Stomach (tissue), 4 donors: ENCODE measurements around the gene NLGN4X.

Experiments
- POLR2A ChIP-seq, 4 donors: fragments of 450-650 bp; IDR thresholded peaks; one replicate each; pipeline ENCODE4 v1.6.1; 2016; ENCODE audit warnings: antibody characterized with exemption in 4 of 4, control low read depth in 2 of 4, mild to moderate bottlenecking in 1 of 4, moderate library complexity in 1 of 4
- POLR2AphosphoS5 ChIP-seq, 3 donors: sonication (generic); formaldehyde crosslinking; IDR thresholded peaks; one replicate each; pipeline ENCODE4 v1.6.1; 2016; ENCODE audit warnings: antibody characterized with exemption in 3 of 3
- TF ChIP-seq, protein P1 (sequence below), 7 experiments: fragments of 450-650 bp in 4 of 7; fragments of 200-600 bp in 3 of 7; sonication (generic) in 3 of 7; IDR thresholded peaks; one replicate each; pipeline ENCODE4 v1.5.1; 2016 to 2019; ENCODE audit warnings: antibody characterized with exemption in 7 of 7, control low read depth in 2 of 7, mild to moderate bottlenecking in 1 of 7

- TF ChIP-seq, protein P1, sequence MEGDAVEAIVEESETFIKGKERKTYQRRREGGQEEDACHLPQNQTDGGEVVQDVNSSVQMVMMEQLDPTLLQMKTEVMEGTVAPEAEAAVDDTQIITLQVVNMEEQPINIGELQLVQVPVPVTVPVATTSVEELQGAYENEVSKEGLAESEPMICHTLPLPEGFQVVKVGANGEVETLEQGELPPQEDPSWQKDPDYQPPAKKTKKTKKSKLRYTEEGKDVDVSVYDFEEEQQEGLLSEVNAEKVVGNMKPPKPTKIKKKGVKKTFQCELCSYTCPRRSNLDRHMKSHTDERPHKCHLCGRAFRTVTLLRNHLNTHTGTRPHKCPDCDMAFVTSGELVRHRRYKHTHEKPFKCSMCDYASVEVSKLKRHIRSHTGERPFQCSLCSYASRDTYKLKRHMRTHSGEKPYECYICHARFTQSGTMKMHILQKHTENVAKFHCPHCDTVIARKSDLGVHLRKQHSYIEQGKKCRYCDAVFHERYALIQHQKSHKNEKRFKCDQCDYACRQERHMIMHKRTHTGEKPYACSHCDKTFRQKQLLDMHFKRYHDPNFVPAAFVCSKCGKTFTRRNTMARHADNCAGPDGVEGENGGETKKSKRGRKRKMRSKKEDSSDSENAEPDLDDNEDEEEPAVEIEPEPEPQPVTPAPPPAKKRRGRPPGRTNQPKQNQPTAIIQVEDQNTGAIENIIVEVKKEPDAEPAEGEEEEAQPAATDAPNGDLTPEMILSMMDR (IDR thresholded peaks at IDR 0.05), result no peak
- TF ChIP-seq POLR2A (IDR thresholded peaks at IDR 0.05) (no peak), POLR2AphosphoS5 (IDR thresholded peaks at IDR 0.05) (no peak)
Measured at GRCh38 chrX:5928224-5928623, 300.4 kb downstream of the NLGN4X start.
